NCI-H187 treated with DMSO at 0.1 percent for 48 hours (cell line): ENCODE measurements around the gene CARD14.
"Not testable (repeated sequence)": the region's sequence is repeated elsewhere in the genome, so short reads cannot be mapped to it uniquely, and the experiment has no call there.

Experiments used
- DNase-seq: peaks from one replicate; lab custom pipeline; 2025; lab: John Stamatoyannopoulos, UW

Gene CARD14

GRCh38 chr17:80151333-80151732 lies 18.5 kb upstream of the CARD14 start:
- no peak for DNase-seq

- no peak for DNase-seq
Observed at GRCh38 chr17:80152081-80152702, 17.6 kb upstream of the CARD14 start.

GRCh38 chr17:80153004-80153403 lies 16.8 kb upstream of the CARD14 start:
- DNase-seq = no peak

- no peak for DNase-seq
Observed at GRCh38 chr17:80154166-80154565, 15.7 kb upstream of the CARD14 start.

GRCh38 chr17:80155600-80155999 lies 14.2 kb upstream of the CARD14 start:
- DNase-seq = not testable (repeated sequence)

GRCh38 chr17:80158846-80159245 lies 11.0 kb upstream of the CARD14 start:
- no peak for DNase-seq

GRCh38 chr17:80160536-80160935 lies 9.3 kb upstream of the CARD14 start:
- no peak for DNase-seq

- DNase-seq = no peak
Observed at GRCh38 chr17:80163336-80163735, 6.5 kb upstream of the CARD14 start.

- DNase-seq = no peak
Observed at GRCh38 chr17:80164185-80164584, 5.6 kb upstream of the CARD14 start.

GRCh38 chr17:80166446-80166845 lies 3.4 kb upstream of the CARD14 start:
- no peak for DNase-seq

GRCh38 chr17:80168371-80168770 lies 1.5 kb upstream of the CARD14 start:
- DNase-seq = no peak

- no peak for DNase-seq
Observed at GRCh38 chr17:80169107-80169506, 723 bp upstream of the CARD14 start.

GRCh38 chr17:80171681-80172080 lies 1.9 kb downstream of the CARD14 start:
- DNase-seq = no peak

GRCh38 chr17:80173126-80173525 lies 3.3 kb downstream of the CARD14 start:
- no peak for DNase-seq

GRCh38 chr17:80173916-80174315 lies 4.1 kb downstream of the CARD14 start:
- DNase-seq = no peak

- no peak for DNase-seq
Observed at GRCh38 chr17:80176757-80177156, 6.9 kb downstream of the CARD14 start.

- no peak for DNase-seq
Observed at GRCh38 chr17:80177986-80178595, 8.3 kb downstream of the CARD14 start.

GRCh38 chr17:80180192-80180591 lies 10.4 kb downstream of the CARD14 start:
- DNase-seq = no peak

GRCh38 chr17:80181431-80181830 lies 11.6 kb downstream of the CARD14 start:
- no peak for DNase-seq

GRCh38 chr17:80182118-80182844 lies 12.5 kb downstream of the CARD14 start:
- no peak for DNase-seq

GRCh38 chr17:80182845-80183223 lies 13.0 kb downstream of the CARD14 start:
- DNase-seq = no peak

GRCh38 chr17:80183581-80184422 lies 14.0 kb downstream of the CARD14 start:
- no peak for DNase-seq

- DNase-seq = no peak
Observed at GRCh38 chr17:80184423-80184714, 14.5 kb downstream of the CARD14 start.
